Fibroblast of the aortic adventitia (primary cell): ENCODE measurements around the gene PEX26. TPM values are rescaled to one million over a fixed set of nuclear protein-coding genes. Genes with fewer than 3 reads are reported as not detected.
"Not testable (repeated sequence)": the region's sequence is repeated elsewhere in the genome, so short reads cannot be mapped to it uniquely, and the experiment has no call there.

Experiments
- DNase-seq: peaks from one replicate; pipeline ENCODE4 v3.0.0-alpha.2; 2010; ENCODE audit warnings: low read depth
- H3K4me3 ChIP-seq: 2 replicates; pipeline ENCODE4 v1.5.1; 2011; ENCODE audit warnings: low read depth, mild to moderate bottlenecking, control low read depth, low read length, moderate library complexity
- CTCF ChIP-seq: IDR thresholded peaks from 2 replicates; pipeline ENCODE4 v1.5.1; 2011; ENCODE audit warnings: mild to moderate bottlenecking, low read length, control low read depth, inconsistent platforms; ENCODE audit not compliant: insufficient read depth
- total RNA-seq: library from RNA; depleted of rRNA; stranded (reverse); fragments of >200 nt; gene quantifications from 2 replicates; pipeline ENCODE4 v1.2.3, GENCODE V29; 2012; ENCODE audit warnings: low replicate concordance

PEX26 gene
- total RNA-seq, 1 donor, result 26.1 TPM

DNA sequence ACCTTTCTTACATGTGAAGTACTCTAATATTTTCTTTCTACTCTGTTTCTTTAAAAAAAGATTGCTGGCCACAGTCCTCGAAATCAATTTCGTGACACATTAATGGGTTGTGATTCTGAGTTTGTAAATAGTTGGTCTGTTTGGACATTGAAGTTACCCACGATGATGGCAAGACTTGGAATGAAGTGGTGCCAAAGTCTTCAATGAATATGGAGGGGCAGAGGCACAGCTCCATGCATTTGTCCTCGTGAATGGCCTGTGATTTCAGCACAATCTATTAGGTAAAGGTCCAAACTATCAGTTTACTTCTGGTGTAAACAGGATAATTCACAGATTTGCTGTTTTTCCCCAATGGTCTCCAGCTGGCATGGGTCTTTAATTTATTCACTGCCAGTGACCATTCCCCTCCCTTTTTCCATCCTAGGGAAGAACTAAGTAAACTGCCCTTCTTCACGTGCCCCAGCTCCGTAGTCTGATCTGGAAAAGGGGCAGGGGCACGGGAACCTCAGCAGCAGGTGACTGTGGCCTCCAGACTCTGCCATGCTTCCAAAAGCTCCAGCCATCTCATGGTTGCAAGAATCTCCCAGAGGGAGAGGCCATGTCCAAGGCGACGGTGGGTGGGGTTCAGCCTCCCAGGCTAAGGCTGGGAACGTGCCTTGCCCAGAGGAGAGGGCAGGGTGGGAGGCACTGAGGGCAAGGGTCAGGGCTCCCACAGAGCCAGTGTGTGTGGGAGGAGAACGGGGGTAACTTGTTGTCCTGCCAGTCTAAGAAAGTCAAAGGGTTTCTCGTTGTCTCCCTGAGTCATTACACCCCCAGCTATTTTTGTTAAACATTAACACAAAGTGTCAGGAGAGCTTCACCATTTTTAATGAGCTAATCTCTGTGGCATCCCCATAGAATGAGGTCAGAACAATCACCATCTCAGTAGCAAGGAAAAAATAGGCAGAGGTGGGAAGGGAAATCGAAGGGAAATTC, 16.9 kb upstream of the PEX26 start:
- TF ChIP-seq CTCF, result no peak
- no peak for DNase-seq

GRCh38 chr22:18062421-18062820, 15.4 kb upstream of the PEX26 start:
- no peak overlapping the region for H3K4me3 ChIP-seq
- DNase-seq, result no peak
- no peak for TF ChIP-seq CTCF

More for the DNA sequence above, 16.9 kb upstream of the PEX26 start:
- no peak overlapping the region for H3K4me3 ChIP-seq

GRCh38 chr22:18063306-18063705, 14.5 kb upstream of the PEX26 start:
- DNase-seq, result no peak
- H3K4me3 ChIP-seq, result no peak overlapping the region
- TF ChIP-seq CTCF, result no peak

DNA sequence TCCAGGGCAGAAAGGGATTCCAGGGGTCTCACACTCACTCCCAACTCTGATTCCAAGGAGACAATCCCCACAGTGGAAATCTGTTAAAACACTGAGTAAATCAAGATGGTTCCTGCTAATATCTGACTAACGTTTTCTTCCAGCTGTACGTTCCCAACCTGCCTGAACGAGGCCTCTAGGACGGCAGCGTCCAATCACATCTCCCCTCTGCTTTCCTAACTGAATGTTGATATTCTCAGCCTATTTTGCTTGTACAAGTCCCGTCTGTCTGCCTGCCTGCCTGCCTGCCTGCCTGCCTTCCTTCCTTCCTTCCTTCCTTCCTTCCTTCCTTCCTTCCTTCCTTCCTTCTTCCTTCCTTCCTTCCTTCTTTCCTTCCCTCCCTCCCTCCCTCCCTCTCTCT, 14.1 kb upstream of the PEX26 start:
- DNase-seq, H3K4me3 ChIP-seq: not testable (repeated sequence)

DNA sequence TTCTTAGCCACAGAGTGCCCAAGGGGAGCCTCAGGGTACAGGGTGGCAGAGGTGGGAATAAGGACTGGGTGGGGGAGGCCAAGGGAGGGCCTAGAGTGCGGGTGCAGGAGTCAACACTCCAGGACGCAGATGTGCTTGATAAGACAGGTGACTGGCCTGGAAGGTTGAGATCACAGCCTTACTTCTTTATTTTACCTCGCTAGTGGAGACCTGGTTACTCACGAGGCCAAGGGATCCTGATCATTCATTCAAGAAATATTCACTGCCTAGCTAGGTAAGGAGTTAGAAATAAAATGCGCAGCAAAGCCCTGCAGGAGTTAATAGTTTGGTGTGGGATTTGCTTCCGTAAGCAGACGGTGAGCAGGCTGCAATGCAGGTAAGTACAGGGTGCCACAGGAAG, 13.2 kb upstream of the PEX26 start:
- no peak for DNase-seq
- no peak overlapping the region for H3K4me3 ChIP-seq
- TF ChIP-seq CTCF, result no peak

DNA sequence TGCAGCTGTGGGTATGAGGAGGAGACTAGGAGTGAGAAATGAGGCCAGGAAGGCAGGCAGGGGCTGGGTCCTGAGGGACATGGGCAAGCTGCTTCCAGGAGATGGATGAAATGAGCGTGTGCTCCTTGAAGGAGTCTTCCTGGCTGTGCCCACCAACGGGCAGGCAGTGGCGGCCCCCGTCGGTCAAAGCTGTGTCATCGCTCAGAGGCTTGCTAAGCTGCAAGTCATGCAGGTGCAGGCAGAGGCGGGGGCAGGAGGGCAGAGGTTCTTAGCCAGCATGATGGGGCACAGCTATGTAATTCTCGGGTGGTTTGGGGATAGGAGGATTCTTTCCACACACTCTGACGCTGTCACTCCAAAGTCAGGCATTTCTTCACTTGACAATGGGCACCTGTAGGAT, 12.5 kb upstream of the PEX26 start:
- TF ChIP-seq CTCF, result no peak
- H3K4me3 ChIP-seq, result no peak overlapping the region
- DNase-seq, result no peak

DNA sequence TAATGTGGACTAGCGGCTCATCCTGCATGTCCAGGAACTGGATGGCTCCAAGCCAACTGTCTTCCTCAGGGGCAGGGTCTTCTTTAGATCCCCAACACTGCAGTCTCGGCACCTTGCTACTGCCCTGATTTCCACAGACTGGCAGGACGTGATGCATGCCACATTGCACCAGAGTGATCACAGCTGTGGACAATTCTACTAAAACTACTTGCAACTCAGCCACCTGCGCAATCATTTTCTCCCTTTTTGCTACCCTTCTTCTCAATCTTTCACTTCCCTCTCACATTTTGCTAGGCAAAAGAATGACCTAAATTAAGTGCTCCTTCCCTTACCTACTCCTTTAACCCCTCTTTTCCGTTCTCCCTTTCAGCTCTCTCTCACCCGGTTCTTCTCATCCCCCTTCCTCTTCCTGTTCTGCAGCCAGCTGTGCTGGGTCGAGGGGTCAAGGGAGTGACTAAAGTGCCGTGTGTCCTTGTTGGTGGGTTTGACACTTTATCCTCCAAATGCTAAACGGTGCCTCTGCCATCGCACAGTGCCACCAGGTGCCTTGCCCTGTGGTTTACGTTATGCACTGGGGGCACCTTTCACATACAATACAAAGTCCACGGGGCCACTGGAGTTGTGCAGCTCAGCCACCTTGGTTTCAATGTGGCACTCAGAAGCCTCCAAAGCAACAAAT, 11.5 kb upstream of the PEX26 start:
- no peak for TF ChIP-seq CTCF
- no peak overlapping the region for H3K4me3 ChIP-seq
- no peak for DNase-seq
